ENCODE measurements around the gene REXO1.

- TF ChIP-seq CTCF (IDR thresholded peaks at IDR 0.05) (no peak), POLR2A (IDR thresholded peaks at IDR 0.05) (no peak)
These were observed 6.9 kb downstream of the REXO1 start for GRCh38 chr19:1841209-1841924.
